IPS DF 6.9 (cell line): ENCODE measurements around the gene ARHGEF25.

Source experiments
- DNase-seq: peaks from one replicate; pipeline ENCODE4 v3.0.0-alpha.2; 2013; ENCODE audit warnings: low read depth, low spot score
- H3K27ac ChIP-seq: one replicate; pipeline ENCODE4 v1.5.1; 2013; ENCODE audit warnings: low read length, control low read depth
- H3K27me3 ChIP-seq: 2 replicates; pipeline ENCODE4 v1.6.1; 2013; ENCODE audit warnings: mild to moderate bottlenecking, low read length; ENCODE audit not compliant: control insufficient read depth, insufficient read depth
- H3K36me3 ChIP-seq: 2 replicates; pipeline ENCODE4 v1.6.1; 2013; ENCODE audit warnings: low read length; ENCODE audit not compliant: control insufficient read depth, insufficient read depth
- H3K4me1 ChIP-seq: 2 replicates; pipeline ENCODE4 v1.6.1; 2013; ENCODE audit warnings: low read length; ENCODE audit not compliant: control insufficient read depth, insufficient read depth
- H3K4me3 ChIP-seq: 2 replicates; pipeline ENCODE4 v1.5.1; 2013; ENCODE audit warnings: mild to moderate bottlenecking, low read length
- H3K9me3 ChIP-seq: 2 replicates; pipeline ENCODE4 v1.6.1; 2013; ENCODE audit warnings: low read length, inconsistent platforms; ENCODE audit not compliant: control insufficient read depth, insufficient read depth
- WGBS: extraction: QIAGEN DNeasy Blood & Tissue Kit; methylation state at CpG from one replicate; pipeline ENCODE4 v1.1.7; 2013; ENCODE audit warnings: mixed read lengths, missing lambda C conversion rate; ENCODE audit not compliant: insufficient read length, insufficient coverage; 5-methylcytosine and 5-hydroxymethylcytosine counted together

The ARHGEF25 gene

DNA sequence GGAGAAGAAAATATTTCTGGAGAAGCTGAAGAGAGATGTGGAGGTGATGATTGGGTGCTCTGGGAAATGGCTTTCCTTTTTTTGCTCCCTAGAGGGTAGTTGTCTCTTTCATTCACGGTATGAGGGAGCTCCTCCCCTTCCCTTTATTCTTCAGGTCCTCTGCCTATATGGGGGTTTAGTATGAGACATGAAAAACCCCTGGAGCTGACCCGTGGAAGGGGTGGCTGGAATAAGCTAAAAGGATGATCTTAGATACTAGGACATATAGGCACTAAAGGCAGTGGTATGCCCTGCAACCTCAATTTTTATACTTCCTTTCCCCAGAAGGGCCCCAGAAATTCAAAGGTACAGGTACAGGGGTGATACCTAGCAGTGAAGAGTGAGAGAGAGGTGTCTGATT, 10.8 kb upstream of the ARHGEF25 start:
- Histone ChIP-seq H3K27me3 (no peaks in the 10 kb centered on the region), H3K4me3 (no peak overlapping the region), H3K4me1 (peaks cover 1% of the 10 kb centered on the region; the same call in 1 of the 2 replicates), H3K27ac (no peak overlapping the region), H3K9me3 (no peaks in the 10 kb centered on the region), H3K36me3 (peaks cover 6% of the 10 kb centered on the region; the same call in 1 of the 2 replicates)
- no peak for DNase-seq
- WGBS, result no CpG with 5 or more reads among the region's 2 CpGs

DNA sequence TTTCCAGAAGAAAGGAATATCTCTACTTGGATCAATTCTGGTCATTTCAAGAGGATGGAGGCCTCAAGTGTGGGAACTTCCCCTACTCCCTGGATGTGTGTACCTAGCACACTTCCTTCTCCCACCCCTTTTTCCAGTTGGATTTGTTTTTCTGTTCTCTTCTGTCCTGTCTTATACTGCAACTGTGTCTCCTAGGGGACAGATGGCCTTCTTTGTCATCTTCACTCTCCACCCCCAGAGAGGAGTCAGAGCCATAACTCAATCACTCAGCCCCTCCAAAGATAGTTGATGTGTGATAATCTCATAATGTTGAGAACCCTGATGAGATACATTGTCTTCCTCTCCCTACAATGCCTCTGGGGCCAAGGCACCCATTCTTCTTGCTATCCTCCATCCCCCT, 8.7 kb upstream of the ARHGEF25 start:
- H3K9me3 ChIP-seq, result no peaks in the 10 kb centered on the region
- no peak overlapping the region for H3K27ac ChIP-seq
- peaks cover 6% of the 10 kb centered on the region; the same call in 1 of the 2 replicates for H3K36me3 ChIP-seq
- H3K4me1 ChIP-seq, result peaks cover 1% of the 10 kb centered on the region; the same call in 1 of the 2 replicates
- DNase-seq, result no peak
- H3K27me3 ChIP-seq, result no peaks in the 10 kb centered on the region
- no peak overlapping the region for H3K4me3 ChIP-seq

DNA sequence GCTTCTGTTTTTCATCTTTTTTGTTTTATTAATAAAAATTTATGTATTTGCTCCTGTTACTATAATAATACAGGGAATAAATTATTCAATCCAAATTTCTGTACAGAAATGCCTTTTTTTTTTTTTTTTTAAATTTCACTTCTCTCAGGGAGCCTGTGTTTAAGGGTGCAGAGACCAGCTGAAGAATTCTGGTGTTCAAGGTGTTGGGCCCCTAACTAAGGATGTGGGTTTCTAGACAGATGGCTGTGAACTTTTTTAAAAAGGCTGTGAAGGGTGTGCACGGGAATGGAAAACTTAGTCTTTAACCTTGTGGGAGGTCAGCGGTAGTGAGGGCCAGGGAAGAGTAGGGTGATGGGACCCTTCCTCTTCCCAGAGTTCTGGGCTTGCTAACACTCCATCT, 7.9 kb upstream of the ARHGEF25 start:
- H3K27me3 ChIP-seq, result no peaks in the 10 kb centered on the region

GRCh38 chr12:57603815-57604453, 7.3 kb upstream of the ARHGEF25 start:
- Histone ChIP-seq H3K9me3 (no peaks in the 10 kb centered on the region), H3K27ac (no peak overlapping the region), H3K4me1 (peaks cover 4% of the 10 kb centered on the region), H3K27me3 (no peaks in the 10 kb centered on the region), H3K36me3 (peaks cover 6% of the 10 kb centered on the region; the same call in 1 of the 2 replicates), H3K4me3 (peak overlapping the region; percentile 86; the same call in 1 of the 2 replicates)
- WGBS, result no CpG with 5 or more reads among the region's 6 CpGs
- no peak for DNase-seq

More for the DNA sequence above, 7.9 kb upstream of the ARHGEF25 start:
- no peaks in the 10 kb centered on the region for H3K9me3 ChIP-seq
- no peak overlapping the region for H3K27ac ChIP-seq
- no peak overlapping the region for H3K4me3 ChIP-seq
- no peak for DNase-seq
- H3K4me1 ChIP-seq, result peaks cover 1% of the 10 kb centered on the region; the same call in 1 of the 2 replicates
- no CpG with 5 or more reads among the region's 2 CpGs for WGBS
- peaks cover 6% of the 10 kb centered on the region; the same call in 1 of the 2 replicates for H3K36me3 ChIP-seq

GRCh38 chr12:57604454-57604991, 6.7 kb upstream of the ARHGEF25 start, which contains the start of gene DTX3:
DTX3 (plus strand) TSS chr12:57604824; CDS start chr12:57606518, 1,694 bp downstream.
- Histone ChIP-seq H3K27ac (no peak within 1 kb of the TSS), H3K4me1 (peaks cover 4% of the 10 kb centered on the region), H3K4me3 (peak within 1 kb of the TSS; percentile 86; the same call in 1 of the 2 replicates), H3K27me3 (no peaks in the 10 kb centered on the region), H3K36me3 (peaks cover 6% of the 10 kb centered on the region; the same call in 1 of the 2 replicates), H3K9me3 (no peaks in the 10 kb centered on the region)
- no peak for DNase-seq
- WGBS, result no CpG with 5 or more reads among the region's 36 CpGs

GRCh38 chr12:57604992-57605810, 6.0 kb upstream of the ARHGEF25 start:
- Histone ChIP-seq H3K4me1 (peaks cover 4% of the 10 kb centered on the region), H3K27me3 (no peaks in the 10 kb centered on the region), H3K4me3 (peak overlapping the region; percentile 86; the same call in 1 of the 2 replicates), H3K9me3 (no peaks in the 10 kb centered on the region), H3K27ac (no peak overlapping the region), H3K36me3 (peaks cover 6% of the 10 kb centered on the region; the same call in 1 of the 2 replicates)
- WGBS, result no CpG with 5 or more reads among the region's 25 CpGs
- DNase-seq, result no peak

- no peak for DNase-seq
- no peak overlapping the region for H3K27ac ChIP-seq
Observed at GRCh38 chr12:57605811-57606311, 5.4 kb upstream of the ARHGEF25 start.

DNA sequence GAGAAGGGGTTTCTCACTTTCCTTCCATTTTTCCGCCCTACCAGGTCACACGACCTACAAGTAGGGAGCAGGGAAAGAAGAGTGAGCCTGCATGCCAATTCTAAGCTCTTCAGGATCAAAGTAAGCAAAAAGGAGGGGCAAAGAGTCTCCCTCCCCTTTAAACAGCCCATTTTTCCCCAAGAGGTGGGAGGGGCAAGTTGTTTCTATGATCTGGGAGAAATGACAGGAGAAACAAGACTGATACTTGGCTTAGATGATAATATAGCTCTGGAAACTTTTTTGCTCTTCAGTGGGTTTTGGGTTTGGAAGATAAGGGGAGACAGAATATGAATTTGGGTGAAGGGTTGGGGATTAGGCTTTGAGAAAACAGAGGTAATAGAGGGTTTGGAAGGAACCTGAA, 4.8 kb upstream of the ARHGEF25 start:
- H3K9me3 ChIP-seq, result no peaks in the 10 kb centered on the region
- H3K27ac ChIP-seq, result no peak overlapping the region
- peaks cover 4% of the 10 kb centered on the region for H3K4me1 ChIP-seq
- DNase-seq, result no peak
- H3K36me3 ChIP-seq, result peaks cover 3% of the 10 kb centered on the region; the same call in 1 of the 2 replicates
- WGBS, result no CpG with 5 or more reads among the region's 2 CpGs
- no peak overlapping the region for H3K4me3 ChIP-seq
- no peaks in the 10 kb centered on the region; the same call in 1 of the 2 replicates for H3K27me3 ChIP-seq

More at GRCh38 chr12:57605811-57606311, 5.4 kb upstream of the ARHGEF25 start:
- Histone ChIP-seq H3K36me3 (peaks cover 3% of the 10 kb centered on the region; the same call in 1 of the 2 replicates), H3K4me3 (no peak overlapping the region), H3K4me1 (peaks cover 4% of the 10 kb centered on the region), H3K27me3 (no peaks in the 10 kb centered on the region; the same call in 1 of the 2 replicates), H3K9me3 (no peaks in the 10 kb centered on the region)
- no CpG with 5 or more reads among the region's 4 CpGs for WGBS

DNA sequence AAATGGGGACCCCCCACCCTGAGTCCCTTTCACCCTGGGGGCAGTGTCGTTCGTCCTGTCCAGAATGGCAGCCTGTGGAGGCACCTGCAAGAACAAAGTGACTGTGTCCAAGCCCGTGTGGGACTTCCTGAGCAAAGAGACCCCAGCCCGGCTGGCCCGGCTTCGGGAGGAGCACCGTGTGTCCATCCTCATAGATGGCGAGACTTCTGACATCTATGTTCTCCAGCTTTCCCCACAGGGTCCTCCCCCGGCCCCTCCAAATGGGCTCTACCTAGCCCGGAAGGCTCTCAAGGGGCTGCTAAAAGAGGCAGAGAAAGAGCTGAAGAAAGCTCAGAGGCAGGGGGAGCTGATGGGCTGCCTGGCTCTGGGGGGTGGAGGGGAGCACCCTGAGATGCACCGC, 4.4 kb upstream of the ARHGEF25 start:
- Histone ChIP-seq H3K9me3 (no peaks in the 10 kb centered on the region), H3K36me3 (peaks cover 2% of the 10 kb centered on the region; the same call in 1 of the 2 replicates), H3K4me3 (no peak overlapping the region), H3K4me1 (peaks cover 4% of the 10 kb centered on the region), H3K27ac (no peak overlapping the region), H3K27me3 (no peaks in the 10 kb centered on the region; the same call in 1 of the 2 replicates)
- WGBS, result no CpG with 5 or more reads among the region's 11 CpGs
- no peak for DNase-seq
